ENCODE measurements around the gene WDR18.

The WDR18 gene

GRCh38 chr19:1041835-1042685, 57.9 kb downstream of the WDR18 start:
- H3K4me3 ChIP-seq (ENCODE audit: low read length), result no peak overlapping the region
- TF ChIP-seq, protein P1, sequence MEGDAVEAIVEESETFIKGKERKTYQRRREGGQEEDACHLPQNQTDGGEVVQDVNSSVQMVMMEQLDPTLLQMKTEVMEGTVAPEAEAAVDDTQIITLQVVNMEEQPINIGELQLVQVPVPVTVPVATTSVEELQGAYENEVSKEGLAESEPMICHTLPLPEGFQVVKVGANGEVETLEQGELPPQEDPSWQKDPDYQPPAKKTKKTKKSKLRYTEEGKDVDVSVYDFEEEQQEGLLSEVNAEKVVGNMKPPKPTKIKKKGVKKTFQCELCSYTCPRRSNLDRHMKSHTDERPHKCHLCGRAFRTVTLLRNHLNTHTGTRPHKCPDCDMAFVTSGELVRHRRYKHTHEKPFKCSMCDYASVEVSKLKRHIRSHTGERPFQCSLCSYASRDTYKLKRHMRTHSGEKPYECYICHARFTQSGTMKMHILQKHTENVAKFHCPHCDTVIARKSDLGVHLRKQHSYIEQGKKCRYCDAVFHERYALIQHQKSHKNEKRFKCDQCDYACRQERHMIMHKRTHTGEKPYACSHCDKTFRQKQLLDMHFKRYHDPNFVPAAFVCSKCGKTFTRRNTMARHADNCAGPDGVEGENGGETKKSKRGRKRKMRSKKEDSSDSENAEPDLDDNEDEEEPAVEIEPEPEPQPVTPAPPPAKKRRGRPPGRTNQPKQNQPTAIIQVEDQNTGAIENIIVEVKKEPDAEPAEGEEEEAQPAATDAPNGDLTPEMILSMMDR (IDR thresholded peaks at IDR 0.05; ENCODE audit: insufficient read depth, low read depth, low read length, missing control alignments), result no peak
- no peak for DNase-seq (ENCODE audit: low read depth)

GRCh38 chr19:1042689-1043511, 58.8 kb downstream of the WDR18 start:
- H3K4me3 ChIP-seq (ENCODE audit: low read length), result no peak overlapping the region
- TF ChIP-seq, protein P1 (IDR thresholded peaks at IDR 0.05; ENCODE audit: insufficient read depth, low read depth, low read length, missing control alignments), result no peak
- DNase-seq (ENCODE audit: low read depth), result no peak

Measured in epithelial cell of esophagus (primary cell).